GM21447 (cell line): ENCODE measurements around the gene PBX1.

Experiments
- ATAC-seq: cut with Tn5 transposase; IDR thresholded peaks from one replicate; pipeline ENCODE4 v1.9.1; 2021; ENCODE audit not compliant: unreplicated experiment

The PBX1 gene

GRCh38 chr1:164693564-164694359, 134.8 kb downstream of the PBX1 start:
- no peak for ATAC-seq

GRCh38 chr1:164694505-164694904, 135.5 kb downstream of the PBX1 start:
- no peak for ATAC-seq

- no peak for ATAC-seq
These were observed 137.1 kb downstream of the PBX1 start for GRCh38 chr1:164695956-164696665.

- ATAC-seq: no peak
These were observed 141.0 kb downstream of the PBX1 start for GRCh38 chr1:164699815-164700491.

GRCh38 chr1:164700683-164701082, 141.7 kb downstream of the PBX1 start:
- ATAC-seq: no peak

- ATAC-seq: no peak
These were observed 142.3 kb downstream of the PBX1 start for GRCh38 chr1:164701189-164701761.

GRCh38 chr1:164702216-164702615, 143.2 kb downstream of the PBX1 start:
- ATAC-seq: no peak

GRCh38 chr1:164702664-164703063, 143.7 kb downstream of the PBX1 start:
- no peak for ATAC-seq

GRCh38 chr1:164703463-164703862, 144.5 kb downstream of the PBX1 start:
- ATAC-seq: no peak

- ATAC-seq: no peak
These were observed 145.0 kb downstream of the PBX1 start for GRCh38 chr1:164703960-164704411.

- ATAC-seq: no peak
These were observed 146.0 kb downstream of the PBX1 start for GRCh38 chr1:164704954-164705353.

GRCh38 chr1:164706606-164706987, 147.6 kb downstream of the PBX1 start:
- ATAC-seq: no peak

- ATAC-seq: no peak
These were observed 148.9 kb downstream of the PBX1 start for GRCh38 chr1:164707868-164708331.

- ATAC-seq: no peak
These were observed 149.6 kb downstream of the PBX1 start for GRCh38 chr1:164708596-164708995.

- ATAC-seq: no peak
These were observed 150.1 kb downstream of the PBX1 start for GRCh38 chr1:164709126-164709525.

- no peak for ATAC-seq
These were observed 150.7 kb downstream of the PBX1 start for GRCh38 chr1:164709541-164710278.

GRCh38 chr1:164712131-164713036, 153.4 kb downstream of the PBX1 start:
- ATAC-seq: no peak

- no peak for ATAC-seq
These were observed 154.6 kb downstream of the PBX1 start for GRCh38 chr1:164713456-164714207.
